NCI-H1436 (cell line): ENCODE results near the gene TLE1.
"Not testable (repeated sequence)": the region's sequence is repeated elsewhere in the genome, so short reads cannot be mapped to it uniquely, and the experiment has no call there.

ENCODE experiments used
- DNase-seq: peaks from one replicate; lab custom pipeline; 2025; lab: John Stamatoyannopoulos, UW

Gene TLE1

GRCh38 chr9:81689343-81690175 lies at the start of gene TLE1:
TSS of gene TLE1 (minus strand) at chr9:81689547. CDS start at chr9:81688240, 1,307 bp downstream.
- DNase-seq: peak; percentile 99

GRCh38 chr9:81737871-81738507 lies 48.6 kb upstream of the TLE1 start:
- no peak for DNase-seq

DNA sequence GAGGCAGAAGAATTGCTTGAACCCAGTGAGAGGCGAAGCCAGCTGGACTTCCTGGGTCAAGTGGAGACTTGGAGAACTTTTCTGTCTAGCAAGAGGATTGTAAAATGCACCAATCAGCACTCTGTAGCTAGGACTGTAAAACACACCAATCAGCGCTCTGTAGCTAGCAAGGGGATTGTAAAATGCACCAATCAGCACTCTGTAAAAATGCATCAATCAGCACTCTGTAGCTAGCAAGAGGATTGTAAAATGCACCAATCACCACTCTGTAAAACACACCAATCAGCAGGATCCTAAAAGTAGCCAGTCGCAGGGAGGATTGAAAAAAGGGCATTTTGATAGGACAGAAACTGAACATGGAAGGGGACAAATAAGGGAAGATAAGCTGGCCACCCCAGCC lies 41.2 kb upstream of the TLE1 start:
- DNase-seq: not testable (repeated sequence)

- no peak for DNase-seq
These were observed 39.8 kb upstream of the TLE1 start for GRCh38 chr9:81729135-81729534.

- no peak for DNase-seq
These were observed 35.0 kb upstream of the TLE1 start for GRCh38 chr9:81724242-81724889.

- no peak for DNase-seq
These were observed 32.9 kb upstream of the TLE1 start for GRCh38 chr9:81722277-81722676.

GRCh38 chr9:81720450-81721086 lies 31.2 kb upstream of the TLE1 start:
- no peak for DNase-seq

- no peak for DNase-seq
These were observed 30.6 kb upstream of the TLE1 start for GRCh38 chr9:81719972-81720371.

DNA sequence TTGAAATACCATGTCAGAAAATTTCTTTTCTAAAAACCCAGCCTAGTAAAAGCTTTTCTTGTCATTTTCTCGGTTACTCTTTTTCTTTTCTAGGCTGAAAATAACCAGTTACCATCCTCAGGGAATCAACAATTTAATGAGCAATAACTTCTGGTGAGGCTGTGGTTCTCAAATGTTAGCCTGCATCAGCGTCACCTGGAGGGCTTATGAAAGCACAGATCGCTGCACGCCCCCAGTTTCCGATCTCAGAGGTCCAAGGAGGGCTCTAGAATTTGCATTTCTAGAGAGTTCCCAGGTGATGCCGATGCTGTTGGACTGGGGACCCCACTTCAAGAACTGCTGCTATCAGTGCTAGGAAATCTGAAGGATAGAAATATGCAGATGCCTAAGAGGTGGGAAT lies 28.9 kb upstream of the TLE1 start:
- no peak for DNase-seq

DNA sequence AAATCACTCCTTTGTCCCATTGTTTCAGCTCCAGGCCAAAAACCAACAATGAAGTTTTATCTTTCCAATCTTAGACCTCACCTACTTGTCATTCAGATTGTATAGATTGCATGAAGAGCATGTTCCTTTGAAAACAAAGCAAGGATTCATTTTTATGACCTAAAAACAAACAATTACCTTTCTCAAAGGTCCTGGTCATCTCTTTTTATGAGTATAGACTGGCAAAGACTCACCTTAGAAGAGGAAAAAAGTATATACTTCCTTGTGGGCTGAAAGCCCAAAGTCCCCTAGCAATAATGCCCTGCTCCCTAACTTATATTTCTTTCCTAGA lies 28.4 kb upstream of the TLE1 start:
- no peak for DNase-seq

DNA sequence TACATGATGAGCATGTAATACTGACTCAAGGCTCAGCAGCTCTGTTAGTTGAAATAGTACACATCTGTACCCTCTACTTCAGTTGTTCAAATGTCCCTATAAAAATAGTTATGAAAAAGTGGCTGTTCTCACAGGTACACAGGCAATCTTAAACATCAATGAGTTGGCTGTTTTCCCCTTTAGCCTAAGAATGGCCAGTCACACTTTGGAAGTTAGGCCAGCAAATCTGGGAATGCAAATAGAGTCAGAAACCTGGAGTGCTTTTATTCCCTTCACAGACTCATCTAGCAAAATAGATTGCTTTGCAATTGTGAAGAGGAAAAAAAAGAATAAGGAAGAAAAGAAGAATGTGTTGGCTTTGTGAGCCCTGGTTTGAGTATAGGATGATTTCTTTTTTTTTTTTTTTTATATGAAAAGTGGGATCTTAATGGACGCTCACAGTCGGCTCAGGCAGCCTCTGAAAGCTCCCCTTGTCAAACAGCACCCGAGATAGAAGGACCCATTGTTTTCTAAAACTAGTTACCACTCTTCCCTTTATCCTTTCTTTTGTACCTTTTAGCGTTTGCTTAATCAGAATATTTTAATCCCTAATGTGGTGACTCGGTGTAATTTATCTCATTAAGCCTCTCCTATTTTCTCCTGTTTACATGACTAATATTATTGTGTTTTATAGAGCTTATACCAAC lies 27.9 kb upstream of the TLE1 start:
- no peak for DNase-seq

GRCh38 chr9:81716409-81716808 lies 27.1 kb upstream of the TLE1 start:
- DNase-seq: no peak

- no peak for DNase-seq
These were observed 16.2 kb upstream of the TLE1 start for GRCh38 chr9:81705578-81705977.

GRCh38 chr9:81694541-81694940 lies 5.2 kb upstream of the TLE1 start:
- DNase-seq: no peak

GRCh38 chr9:81693671-81694378 lies 4.5 kb upstream of the TLE1 start:
- DNase-seq: no peak

DNA sequence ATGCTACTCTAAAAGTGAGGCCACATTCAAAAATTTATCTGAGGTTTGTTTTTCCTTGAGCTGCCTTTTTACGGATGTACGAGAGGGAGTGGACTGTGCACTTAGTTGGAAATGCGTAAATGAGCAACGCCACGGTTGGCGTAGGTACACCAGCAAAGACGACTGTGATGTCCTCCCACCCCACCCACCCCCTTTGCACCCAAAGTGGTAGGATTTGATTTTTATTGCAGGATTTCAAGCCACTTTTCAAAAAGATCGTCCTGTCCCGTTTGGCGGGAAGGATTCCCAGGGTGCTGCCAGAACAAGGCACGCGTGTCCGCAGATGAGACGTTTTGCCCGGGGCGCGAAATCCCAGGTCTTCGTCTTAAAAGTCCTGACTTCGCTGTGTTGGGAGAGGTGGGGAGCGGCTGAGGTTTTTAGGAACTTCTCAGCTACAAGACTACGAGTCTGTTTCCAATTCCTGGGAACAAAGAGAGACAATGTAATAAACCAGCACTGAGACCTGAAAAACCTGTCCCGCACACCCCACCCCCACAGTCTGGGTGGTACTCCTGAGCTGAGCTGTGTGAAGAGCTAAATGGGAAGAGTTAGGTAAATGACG lies 1.0 kb upstream of the TLE1 start:
- DNase-seq: no peak

- not testable (repeated sequence) for DNase-seq
These were observed 329 bp downstream of the TLE1 start for GRCh38 chr9:81689093-81689342.

GRCh38 chr9:81688262-81689092 lies 870 bp downstream of the TLE1 start:
- not testable (repeated sequence) for DNase-seq

GRCh38 chr9:81687521-81688261 lies 1.7 kb downstream of the TLE1 start:
- DNase-seq: no peak
